HepG2 (cell line): ENCODE results near the gene CRYAB. TPM values are rescaled to one million over a fixed set of nuclear protein-coding genes. Genes with fewer than 3 reads are reported as not detected.

Source experiments
- ATAC-seq: fragments of 200-7000 bp; cut with Tn5 transposase; 3 replicates; pipeline ENCODE4 v1.9.1; 2020; ENCODE audit warnings: mild to moderate bottlenecking, moderate library complexity
- BruUV-seq: library from RNA; stranded (reverse); fragments of 400-500 nt; replicated peaks from 2 replicates; lab custom pipeline; 2021; lab: Mats Ljungman, UMichigan
- CTCF ChIA-PET: fragments of 300-600 bp; formaldehyde crosslinking; extraction: SDS; loops from one replicate; lab custom pipeline; 2021; ENCODE audit warnings: low total read pairs, inconsistent platforms, low intra/inter-chr PET ratio; lab: Yijun Ruan, JAX
- POLR2A ChIA-PET: fragments of 350-600 bp; sonication (Branson Sonifier 250); formaldehyde crosslinking; loops from one replicate; lab custom pipeline; 2020; ENCODE audit warnings: antibody characterized with exemption, inconsistent platforms; lab: Yijun Ruan, JAX
- DNase-seq: peaks from one replicate; pipeline ENCODE4 v3.0.0-alpha.2; 2015; ENCODE audit warnings: low spot score
- FAIRE-seq: peaks from 3 replicates; lab custom pipeline; 2011; peaks lifted over from hg19 to GRCh38; lab: Jason Lieb, UNC
- H2AFZ ChIP-seq: one replicate; pipeline ENCODE4 v1.6.1; 2011; ENCODE audit warnings: low read length, inconsistent platforms
- H3K27ac ChIP-seq: fragments of 300-600 bp; 3 replicates; pipeline ENCODE4 v1.8.0; 2011; ENCODE audit warnings: mixed run types, mild to moderate bottlenecking, mixed read lengths, low read length, inconsistent platforms; ENCODE audit not compliant: insufficient read depth; ENCODE audit errors: extremely low read length
- H3K27me3 ChIP-seq, 2 experiments: fragments of 200-600 bp in 1 of 2; 2 replicates in 1 of 2; 3 replicates in 1 of 2; pipeline versions ENCODE4 v1.6.0 to v1.8.0; 2011; ENCODE audit warnings: low read length in 2 of 2, mild to moderate bottlenecking in 2 of 2, moderate library complexity in 2 of 2, inconsistent platforms in 1 of 2; ENCODE audit not compliant: insufficient read depth in 2 of 2, control insufficient read depth in 1 of 2
- H3K36me3 ChIP-seq, 2 experiments: fragments of 200-600 bp in 1 of 2; replicated peaks in 1 of 2; 2 replicates in 1 of 2; 3 replicates in 1 of 2; pipeline versions ENCODE4 v1.5.1 to v1.8.0; 2011; ENCODE audit warnings: low read length in 2 of 2, inconsistent platforms in 1 of 2; ENCODE audit not compliant: insufficient read depth in 2 of 2, control insufficient read depth in 1 of 2
- H3K4me1 ChIP-seq: 2 replicates; pipeline ENCODE4 v1.5.1; 2012; ENCODE audit warnings: low read length, inconsistent platforms; ENCODE audit not compliant: insufficient read depth
- H3K4me2 ChIP-seq: 2 replicates; pipeline ENCODE4 v1.6.0; 2011; ENCODE audit warnings: low read depth, low read length, inconsistent platforms
- H3K4me3 ChIP-seq, 3 experiments: fragments of 200-600 bp in 1 of 3; sonication (generic), shearing (Covaris generic) in 1 of 3; replicated peaks in 1 of 3; 2 replicates each; pipeline ENCODE4 v1.5.1; 2011 to 2016; ENCODE audit warnings: low read length in 3 of 3, inconsistent platforms in 2 of 3, low read depth in 2 of 3, mild to moderate bottlenecking in 2 of 3, control low read depth in 1 of 3, mixed read lengths in 1 of 3; ENCODE audit not compliant: insufficient read depth in 1 of 3
- H3K79me2 ChIP-seq: one replicate; pipeline ENCODE4 v1.6.1; 2011; ENCODE audit warnings: low read length, inconsistent platforms; ENCODE audit not compliant: insufficient read depth
- H3K9ac ChIP-seq: 2 replicates; pipeline ENCODE4 v1.6.0; 2011; ENCODE audit warnings: mild to moderate bottlenecking, low read depth, low read length, inconsistent platforms; ENCODE audit not compliant: insufficient read depth
- H3K9me3 ChIP-seq: 2 replicates; pipeline ENCODE4 v1.5.1; 2012; ENCODE audit warnings: mild to moderate bottlenecking, low read length
- H4K20me1 ChIP-seq: 2 replicates; pipeline ENCODE4 v1.6.0; 2011; ENCODE audit warnings: inconsistent platforms, mild to moderate bottlenecking, low read length, moderate library complexity; ENCODE audit not compliant: insufficient read depth
- ASH2L ChIP-seq: fragments of 300-600, 200-600 bp; sonication (generic); IDR thresholded peaks from 2 replicates; pipeline ENCODE4 v1.7.0; 2017; ENCODE audit warnings: low read depth, mild to moderate bottlenecking, moderate library complexity, mixed read lengths, low read length; ENCODE audit not compliant: insufficient read length
- ATM ChIP-seq: fragments of 450-650 bp; IDR thresholded peaks from 2 replicates; pipeline ENCODE4 v1.7.1; 2017; ENCODE audit warnings: mild to moderate bottlenecking, borderline replicate concordance
- CENPT ChIP-seq: sonication (generic); formaldehyde crosslinking; IDR thresholded peaks from 2 replicates; pipeline ENCODE4 v1.8.0; 2022; ENCODE audit warnings: low read depth, mild to moderate bottlenecking, moderate library complexity, missing genetic modification reagents
- CREM ChIP-seq, 2 experiments: sonication (generic) in 1 of 2; formaldehyde crosslinking in 1 of 2; IDR thresholded peaks; 2 replicates each; pipeline versions ENCODE4 v1.4.0 to v1.6.1; 2016 to 2020; ENCODE audit warnings: antibody characterized with exemption in 1 of 2, mild to moderate bottlenecking in 1 of 2, missing genetic modification reagents in 1 of 2
- RCOR2 ChIP-seq: IDR thresholded peaks from 2 replicates; pipeline ENCODE4 v1.6.1; 2016; ENCODE audit warnings: missing biosample characterization, missing genetic modification reagents
- TBX2 ChIP-seq: sonication (generic); formaldehyde crosslinking; IDR thresholded peaks from 2 replicates; pipeline ENCODE4 v1.5.0; 2020; ENCODE audit warnings: missing genetic modification reagents, mild to moderate bottlenecking, borderline replicate concordance
- THAP11 ChIP-seq: IDR thresholded peaks from 2 replicates; pipeline ENCODE4 v1.6.1; 2016; ENCODE audit warnings: missing biosample characterization, missing genetic modification reagents
- ZNF263 ChIP-seq: sonication (generic); formaldehyde crosslinking; IDR thresholded peaks from 2 replicates; pipeline ENCODE4 v1.4.0; 2020; ENCODE audit warnings: missing genetic modification reagents
- ZNF34 ChIP-seq: sonication (generic); formaldehyde crosslinking; IDR thresholded peaks from 2 replicates; pipeline ENCODE4 v1.4.0; 2020; ENCODE audit warnings: mild to moderate bottlenecking, missing genetic modification reagents, borderline replicate concordance
- ZNF557 ChIP-seq: sonication (generic); formaldehyde crosslinking; IDR thresholded peaks from 2 replicates; pipeline ENCODE4 v1.4.0; 2020; ENCODE audit warnings: missing genetic modification reagents
- ZNF670 ChIP-seq: sonication (generic); formaldehyde crosslinking; IDR thresholded peaks from 2 replicates; pipeline ENCODE4 v1.8.0; 2022; ENCODE audit warnings: mild to moderate bottlenecking, missing genetic modification reagents, borderline replicate concordance
- ZSCAN12 ChIP-seq: sonication (generic); formaldehyde crosslinking; IDR thresholded peaks from 2 replicates; pipeline ENCODE4 v1.9.0; 2021; ENCODE audit warnings: mild to moderate bottlenecking, missing genetic modification reagents
- ZSCAN25 ChIP-seq: sonication (generic); formaldehyde crosslinking; IDR thresholded peaks from 2 replicates; pipeline ENCODE4 v1.8.0; 2022; ENCODE audit warnings: mild to moderate bottlenecking, missing genetic modification reagents
- WGBS: methylation state at CpG from one replicate; pipeline ENCODE4 v1.1.6; 2017; ENCODE audit warnings: low lambda C conversion rate; 5-methylcytosine and 5-hydroxymethylcytosine counted together
- in situ Hi-C: cut with HindIII; loops from 2 replicates; pipeline ENCODE4 v1.10.0; 2017; ENCODE audit warnings: low pct_unique_long_range_greater_than_20kb; ENCODE audit not compliant: extremely low pct_ligation_motif_present
- intact Hi-C: fragments of 100-400 bp; cut with micrococcal nuclease; formaldehyde crosslinking; loops from one replicate; pipeline ENCODE4 v1.10.0; 2022; ENCODE audit not compliant: unreplicated experiment
- polyA plus RNA-seq, 8 experiments: library from polyadenylated mRNA; depleted of rRNA in 3 of 8; stranded (reverse) in 7 of 8; unstranded in 1 of 8; fragments of >200 nt; fragmentation: Illumina TruSeq in 4 of 8; extraction: Trizol in 4 of 8; gene quantifications; 2 replicates each; pipeline versions ENCODE4 v1.2.1 to v1.2.3, GENCODE V29; 2011 to 2016; ENCODE audit warnings: low read depth in 4 of 8, missing spikeins in 1 of 8, mixed read lengths in 1 of 8; ENCODE audit not compliant: insufficient read depth in 1 of 8
- total RNA-seq, 5 experiments: library from RNA; depleted of rRNA; stranded (reverse); fragments of >200 nt; fragmentation: Illumina TruSeq; extraction: Trizol; gene quantifications; 2 replicates each; pipeline ENCODE4 v1.2.3, GENCODE V29; 2016; ENCODE audit warnings: low read depth in 1 of 5
- TF ChIP-seq, protein P1 (sequence below): sonication (generic); formaldehyde crosslinking; IDR thresholded peaks from 2 replicates; pipeline ENCODE4 v1.4.0; 2020; ENCODE audit warnings: low read depth, mild to moderate bottlenecking, missing genetic modification reagents
- TF ChIP-seq, protein P2 (sequence below): sonication (generic); formaldehyde crosslinking; IDR thresholded peaks from 2 replicates; pipeline ENCODE4 v1.4.0; 2020; ENCODE audit warnings: mild to moderate bottlenecking, missing genetic modification reagents

Gene CRYAB
- total and polyA plus RNA-seq, 2 of the 13 experiments (the other 11 are each of a cell fraction or from before 2014, with no cell fraction given) = 0.55 to 1.1 TPM

DNA sequence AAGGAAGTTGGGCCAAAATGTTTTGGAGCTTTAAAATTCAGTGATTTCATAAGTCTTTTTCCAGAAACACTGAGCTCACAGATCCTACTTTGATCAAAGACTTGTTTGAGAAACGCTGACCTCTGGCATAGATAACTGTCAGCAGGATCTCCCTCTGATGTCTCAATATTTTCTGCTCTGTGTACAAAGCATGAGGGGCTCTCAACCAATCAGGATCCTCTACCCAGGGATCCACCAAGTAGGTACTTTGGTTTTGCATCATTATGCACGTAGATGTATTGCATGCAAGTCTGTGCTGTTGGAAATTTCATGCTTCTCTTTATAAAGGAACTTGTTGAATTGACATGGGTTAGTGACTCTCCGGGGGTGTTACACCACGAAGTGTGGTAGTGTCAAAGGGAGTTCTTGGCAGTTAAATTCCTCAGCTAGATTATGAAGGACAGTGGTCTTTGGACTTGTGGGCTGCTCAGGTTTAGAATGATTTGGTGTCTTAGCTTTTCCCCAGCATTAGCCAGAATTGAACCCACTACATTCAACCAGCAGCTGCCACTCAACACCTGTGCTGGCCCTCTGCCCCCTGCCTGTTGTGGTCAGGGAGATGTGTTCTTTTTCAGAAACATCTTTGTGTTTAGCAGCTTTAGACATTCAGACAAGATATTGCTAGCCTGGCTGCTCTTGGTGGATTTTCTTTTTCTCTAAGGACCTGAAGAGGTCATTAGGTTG is 23.9 kb upstream of the CRYAB start:
- peak overlapping the region; percentile 90 for H3K27ac ChIP-seq
- FAIRE-seq = peak; percentile 92
- in situ Hi-C loops (loop anchor here (5.0 kb wide), 1 partner anchor 52 kb away; no protein-coding TSS in a partner anchor), intact Hi-C loops (loop anchor here (10.0 kb wide), 1 partner anchor 89 kb away; the partner anchor contains the start of gene DLAT)
- peak; percentile 63 for ATAC-seq
- no TSS peak for BruUV-seq
- no peaks in the 10 kb centered on the region for H3K27me3 ChIP-seq
- H3K9ac ChIP-seq = peak overlapping the region; percentile 68
- H3K9me3 ChIP-seq = no peaks in the 10 kb centered on the region
- WGBS = 2% methylated on average over 4 of the region's 4 CpGs
- ChIA-PET POLR2A (interaction anchor here (0.8 to 4.4 kb wide), 13 partner anchors 9 to 236 kb away, joined by 3 to 66 read pairs (median 6); partner anchors contain the start of genes ALG9, C11orf52, DLAT and SDHD), CTCF (no interaction called here)
- H4K20me1 ChIP-seq = no peaks in the 10 kb centered on the region; the same call in 1 of the 2 replicates
- peaks cover 70% of the 10 kb centered on the region for H3K4me1 ChIP-seq
- DNase-seq = peak; percentile 94
- peaks cover 16% of the 10 kb centered on the region for H3K79me2 ChIP-seq
- H3K4me3 ChIP-seq = peak overlapping the region; percentile 72 to 85 (median 84); a peak in 5 of 6 replicates
- H3K36me3 ChIP-seq = no peaks in the 10 kb centered on the region
- peak overlapping the region; percentile 98 for H3K4me2 ChIP-seq
- no peak overlapping the region for H2AFZ ChIP-seq
- TF ChIP-seq ASH2L = peak; percentile 87
- TF ChIP-seq ATM = no peak
- no peak for TF ChIP-seq CENPT (CRISPR knock-in tag)
- no peak for TF ChIP-seq ZSCAN12 (CRISPR knock-in tag)
- TF ChIP-seq CREM (IDR thresholded peaks at IDR 0.05) = peak; percentile 67
- no peak for TF ChIP-seq CREM (CRISPR knock-in tag; IDR thresholded peaks at IDR 0.05)
- TF ChIP-seq, protein P1, sequence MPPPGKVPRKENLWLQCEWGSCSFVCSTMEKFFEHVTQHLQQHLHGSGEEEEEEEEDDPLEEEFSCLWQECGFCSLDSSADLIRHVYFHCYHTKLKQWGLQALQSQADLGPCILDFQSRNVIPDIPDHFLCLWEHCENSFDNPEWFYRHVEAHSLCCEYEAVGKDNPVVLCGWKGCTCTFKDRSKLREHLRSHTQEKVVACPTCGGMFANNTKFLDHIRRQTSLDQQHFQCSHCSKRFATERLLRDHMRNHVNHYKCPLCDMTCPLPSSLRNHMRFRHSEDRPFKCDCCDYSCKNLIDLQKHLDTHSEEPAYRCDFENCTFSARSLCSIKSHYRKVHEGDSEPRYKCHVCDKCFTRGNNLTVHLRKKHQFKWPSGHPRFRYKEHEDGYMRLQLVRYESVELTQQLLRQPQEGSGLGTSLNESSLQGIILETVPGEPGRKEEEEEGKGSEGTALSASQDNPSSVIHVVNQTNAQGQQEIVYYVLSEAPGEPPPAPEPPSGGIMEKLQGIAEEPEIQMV (CRISPR knock-in tag) = 0 out of 2 replicates have a peak, but pooled peaks have one; percentile 22
- no peak for TF ChIP-seq ZNF557 (CRISPR knock-in tag)
- peak; percentile 59 for TF ChIP-seq RCOR2 (CRISPR knock-in tag)
- no peak for TF ChIP-seq ZNF263 (CRISPR knock-in tag)
- no peak for TF ChIP-seq ZNF670 (CRISPR knock-in tag)
- TF ChIP-seq ZNF34 (CRISPR knock-in tag) = no peak
- no peak for TF ChIP-seq ZSCAN25 (CRISPR knock-in tag)
- peak; percentile 42; the same call in 1 of the 2 replicates for TF ChIP-seq TBX2 (CRISPR knock-in tag)
- TF ChIP-seq, protein P2, sequence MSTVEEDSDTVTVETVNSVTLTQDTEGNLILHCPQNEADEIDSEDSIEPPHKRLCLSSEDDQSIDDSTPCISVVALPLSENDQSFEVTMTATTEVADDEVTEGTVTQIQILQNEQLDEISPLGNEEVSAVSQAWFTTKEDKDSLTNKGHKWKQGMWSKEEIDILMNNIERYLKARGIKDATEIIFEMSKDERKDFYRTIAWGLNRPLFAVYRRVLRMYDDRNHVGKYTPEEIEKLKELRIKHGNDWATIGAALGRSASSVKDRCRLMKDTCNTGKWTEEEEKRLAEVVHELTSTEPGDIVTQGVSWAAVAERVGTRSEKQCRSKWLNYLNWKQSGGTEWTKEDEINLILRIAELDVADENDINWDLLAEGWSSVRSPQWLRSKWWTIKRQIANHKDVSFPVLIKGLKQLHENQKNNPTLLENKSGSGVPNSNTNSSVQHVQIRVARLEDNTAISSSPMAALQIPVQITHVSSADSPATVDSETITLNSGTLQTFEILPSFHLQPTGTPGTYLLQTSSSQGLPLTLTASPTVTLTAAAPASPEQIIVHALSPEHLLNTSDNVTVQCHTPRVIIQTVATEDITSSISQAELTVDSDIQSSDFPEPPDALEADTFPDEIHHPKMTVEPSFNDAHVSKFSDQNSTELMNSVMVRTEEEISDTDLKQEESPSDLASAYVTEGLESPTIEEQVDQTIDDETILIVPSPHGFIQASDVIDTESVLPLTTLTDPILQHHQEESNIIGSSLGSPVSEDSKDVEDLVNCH (CRISPR knock-in tag) = 0 out of 2 replicates have a peak, but pooled peaks have one; percentile 18
- TF ChIP-seq THAP11 = 0 out of 2 replicates have a peak, but pooled peaks have one; percentile 27
